Measurements from ENCODE around the gene DTNBP1.

DNA sequence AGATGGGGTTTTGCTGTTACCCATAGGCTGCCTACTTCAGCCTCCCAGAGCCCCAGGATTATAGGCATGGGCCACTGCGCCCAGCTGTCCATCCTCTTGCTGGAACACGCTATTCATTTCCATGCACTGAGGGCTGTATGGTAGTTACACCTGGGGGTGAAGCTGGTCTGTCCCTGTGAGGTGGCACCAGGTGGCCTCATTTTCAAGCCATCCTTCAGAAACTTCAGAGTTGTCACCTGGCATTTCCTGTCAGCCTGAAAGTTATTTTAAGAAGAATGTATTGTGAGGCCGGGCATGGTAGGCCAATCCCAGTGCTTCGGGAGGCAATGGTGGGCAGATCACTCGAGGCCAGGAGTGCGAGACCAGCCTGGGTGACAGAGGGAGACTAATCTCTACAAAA lies 147.6 kb downstream of the DTNBP1 start:
- TF ChIP-seq, protein P1, sequence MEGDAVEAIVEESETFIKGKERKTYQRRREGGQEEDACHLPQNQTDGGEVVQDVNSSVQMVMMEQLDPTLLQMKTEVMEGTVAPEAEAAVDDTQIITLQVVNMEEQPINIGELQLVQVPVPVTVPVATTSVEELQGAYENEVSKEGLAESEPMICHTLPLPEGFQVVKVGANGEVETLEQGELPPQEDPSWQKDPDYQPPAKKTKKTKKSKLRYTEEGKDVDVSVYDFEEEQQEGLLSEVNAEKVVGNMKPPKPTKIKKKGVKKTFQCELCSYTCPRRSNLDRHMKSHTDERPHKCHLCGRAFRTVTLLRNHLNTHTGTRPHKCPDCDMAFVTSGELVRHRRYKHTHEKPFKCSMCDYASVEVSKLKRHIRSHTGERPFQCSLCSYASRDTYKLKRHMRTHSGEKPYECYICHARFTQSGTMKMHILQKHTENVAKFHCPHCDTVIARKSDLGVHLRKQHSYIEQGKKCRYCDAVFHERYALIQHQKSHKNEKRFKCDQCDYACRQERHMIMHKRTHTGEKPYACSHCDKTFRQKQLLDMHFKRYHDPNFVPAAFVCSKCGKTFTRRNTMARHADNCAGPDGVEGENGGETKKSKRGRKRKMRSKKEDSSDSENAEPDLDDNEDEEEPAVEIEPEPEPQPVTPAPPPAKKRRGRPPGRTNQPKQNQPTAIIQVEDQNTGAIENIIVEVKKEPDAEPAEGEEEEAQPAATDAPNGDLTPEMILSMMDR (IDR thresholded peaks at IDR 0.05; ENCODE audit: control extremely low read depth in 1 of 3, insufficient read depth in 1 of 3, low read depth in 1 of 3, low read length in 3 of 3), result no peak
- TF ChIP-seq, protein P2, sequence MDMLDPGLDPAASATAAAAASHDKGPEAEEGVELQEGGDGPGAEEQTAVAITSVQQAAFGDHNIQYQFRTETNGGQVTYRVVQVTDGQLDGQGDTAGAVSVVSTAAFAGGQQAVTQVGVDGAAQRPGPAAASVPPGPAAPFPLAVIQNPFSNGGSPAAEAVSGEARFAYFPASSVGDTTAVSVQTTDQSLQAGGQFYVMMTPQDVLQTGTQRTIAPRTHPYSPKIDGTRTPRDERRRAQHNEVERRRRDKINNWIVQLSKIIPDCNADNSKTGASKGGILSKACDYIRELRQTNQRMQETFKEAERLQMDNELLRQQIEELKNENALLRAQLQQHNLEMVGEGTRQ (IDR thresholded peaks at IDR 0.05; ENCODE audit: low read length), result no peak
- TF ChIP-seq RAD21 (IDR thresholded peaks at IDR 0.05 in 1 of 2, conservative IDR thresholded peaks at IDR 0.05 in 1 of 2; ENCODE audit: low read depth in 2 of 2, low read length in 2 of 2) (no peak), JUND (IDR thresholded peaks at IDR 0.05; ENCODE audit: low read length) (no peak), EZH2 (IDR thresholded peaks at IDR 0.05; ENCODE audit: low read depth, low read length, severe bottlenecking) (no peak)
